Tibial artery (tissue), 4 donors: ENCODE results near the gene RAD51B.

Experiments used
- DNase-seq, 2 donors: peaks; one replicate each; pipeline ENCODE4 v3.0.0-alpha.2; 2019
- H3K27ac ChIP-seq, 2 donors: fragments of 200-600 bp; sonication (generic) in 1 of 2; 1 replicate in 1 of 2; 2 replicates in 1 of 2; pipeline ENCODE4 v1.5.1; 2018 to 2019; ENCODE audit warnings: mild to moderate bottlenecking in 1 of 2
- H3K27me3 ChIP-seq, 2 donors: fragments of 200-600 bp; sonication (generic) in 1 of 2; one replicate each; pipeline versions ENCODE4 v1.5.1 to v1.6.0; 2016 to 2019
- H3K36me3 ChIP-seq, 3 donors: fragments of 200-600 bp; sonication (generic) in 2 of 3; one replicate each; pipeline ENCODE4 v1.5.1; 2016 to 2019; ENCODE audit warnings: mild to moderate bottlenecking in 2 of 3
- H3K4me1 ChIP-seq, 4 donors: fragments of 200-600 bp; sonication (generic) in 2 of 4; 1 replicate in 3 of 4; 2 replicates in 1 of 4; pipeline ENCODE4 v1.5.1; 2016 to 2019
- H3K4me3 ChIP-seq, 2 donors: fragments of 200-600 bp; sonication (generic) in 1 of 2; 1 replicate in 1 of 2; 2 replicates in 1 of 2; pipeline ENCODE4 v1.5.1; 2018 to 2019; ENCODE audit warnings: mild to moderate bottlenecking in 2 of 2
- H3K9me3 ChIP-seq, 3 donors: fragments of 200-600 bp; sonication (generic) in 1 of 3; one replicate each; pipeline ENCODE4 v1.5.1; 2016 to 2019
- intact Hi-C: fragments of 100-400 bp; cut with DNase I; formaldehyde crosslinking; loops from one replicate; pipeline ENCODE4 v1.15.0; 2023; ENCODE audit warnings: low total_unique reads
- TF ChIP-seq, protein P1 (sequence below), 2 experiments: fragments of 200-600 bp in 1 of 2; fragments of 450-650 bp in 1 of 2; IDR thresholded peaks; one replicate each; pipeline ENCODE4 v1.5.1; 2017 to 2019; ENCODE audit warnings: antibody characterized with exemption in 2 of 2, mild to moderate bottlenecking in 1 of 2, moderate library complexity in 1 of 2

Gene RAD51B

DNA sequence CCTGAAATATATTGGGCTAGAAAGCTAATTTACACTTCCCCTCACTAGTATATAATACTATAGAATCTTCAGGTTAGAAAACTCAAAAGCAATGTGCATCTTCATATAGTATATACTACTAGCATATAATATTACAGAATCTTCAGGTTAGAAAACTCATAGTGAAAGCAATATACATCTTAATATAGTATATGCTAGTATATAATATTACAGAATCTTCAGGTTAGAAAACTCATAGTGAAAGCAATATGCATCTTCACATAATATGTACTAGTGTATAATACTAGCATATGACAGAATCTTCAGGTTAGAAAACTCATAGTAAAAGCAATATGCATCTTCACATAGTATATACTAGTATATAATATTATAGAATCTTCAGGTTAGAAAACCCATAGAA lies 643.7 kb downstream of the RAD51B start:
- TF ChIP-seq, protein P1, sequence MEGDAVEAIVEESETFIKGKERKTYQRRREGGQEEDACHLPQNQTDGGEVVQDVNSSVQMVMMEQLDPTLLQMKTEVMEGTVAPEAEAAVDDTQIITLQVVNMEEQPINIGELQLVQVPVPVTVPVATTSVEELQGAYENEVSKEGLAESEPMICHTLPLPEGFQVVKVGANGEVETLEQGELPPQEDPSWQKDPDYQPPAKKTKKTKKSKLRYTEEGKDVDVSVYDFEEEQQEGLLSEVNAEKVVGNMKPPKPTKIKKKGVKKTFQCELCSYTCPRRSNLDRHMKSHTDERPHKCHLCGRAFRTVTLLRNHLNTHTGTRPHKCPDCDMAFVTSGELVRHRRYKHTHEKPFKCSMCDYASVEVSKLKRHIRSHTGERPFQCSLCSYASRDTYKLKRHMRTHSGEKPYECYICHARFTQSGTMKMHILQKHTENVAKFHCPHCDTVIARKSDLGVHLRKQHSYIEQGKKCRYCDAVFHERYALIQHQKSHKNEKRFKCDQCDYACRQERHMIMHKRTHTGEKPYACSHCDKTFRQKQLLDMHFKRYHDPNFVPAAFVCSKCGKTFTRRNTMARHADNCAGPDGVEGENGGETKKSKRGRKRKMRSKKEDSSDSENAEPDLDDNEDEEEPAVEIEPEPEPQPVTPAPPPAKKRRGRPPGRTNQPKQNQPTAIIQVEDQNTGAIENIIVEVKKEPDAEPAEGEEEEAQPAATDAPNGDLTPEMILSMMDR (IDR thresholded peaks at IDR 0.05), result no peak
- intact Hi-C loops, result no loop called here
- H3K4me1 ChIP-seq, result peaks cover 0 to 56% (median 41%) of the 10 kb centered on the region in 4 donors
- H3K36me3 ChIP-seq, result no peaks in the 10 kb centered on the region
- no peaks in the 10 kb centered on the region for H3K27me3 ChIP-seq
- no peak for DNase-seq
- no peaks in the 10 kb centered on the region for H3K9me3 ChIP-seq
- no peak overlapping the region for H3K27ac ChIP-seq
- no peak overlapping the region for H3K4me3 ChIP-seq

DNA sequence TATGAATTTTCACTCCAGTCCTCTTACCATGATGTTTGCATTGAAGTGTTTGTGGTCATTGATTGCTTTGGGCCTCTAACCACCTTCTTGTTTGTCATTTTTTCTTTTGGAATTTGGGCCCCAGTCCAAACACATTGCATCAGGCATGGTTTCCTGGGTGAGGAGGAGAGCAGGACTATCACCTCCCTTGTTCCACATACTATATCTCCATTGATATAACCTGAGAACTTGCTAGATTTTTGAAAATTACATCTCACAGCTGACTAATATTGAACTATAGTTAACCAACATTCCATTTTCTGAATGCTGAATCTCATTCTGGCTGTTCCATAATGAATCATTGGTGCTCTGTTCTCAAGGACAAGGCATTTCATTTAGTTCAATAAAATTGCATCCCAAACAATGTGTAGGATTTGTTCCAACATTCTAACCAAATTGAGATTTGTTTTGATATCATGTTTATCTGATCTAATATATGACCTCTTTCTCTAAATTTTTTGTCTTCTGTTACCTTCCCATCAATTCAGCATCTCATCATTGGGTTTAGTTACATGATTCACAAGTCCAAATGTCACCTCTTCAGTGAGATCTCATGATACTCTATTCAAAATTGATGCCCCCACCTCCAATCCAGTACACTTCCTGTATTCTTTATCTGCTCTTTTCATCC lies 644.3 kb downstream of the RAD51B start:
- H3K36me3 ChIP-seq, result no peaks in the 10 kb centered on the region
- TF ChIP-seq, protein P1 (IDR thresholded peaks at IDR 0.05), result no peak
- no peaks in the 10 kb centered on the region for H3K9me3 ChIP-seq
- no peaks in the 10 kb centered on the region for H3K27me3 ChIP-seq
- DNase-seq, result no peak
- no peak overlapping the region for H3K27ac ChIP-seq
- intact Hi-C loops, result no loop called here
- peaks cover 0 to 51% (median 37%) of the 10 kb centered on the region in 4 donors for H3K4me1 ChIP-seq
- H3K4me3 ChIP-seq, result no peak overlapping the region

DNA sequence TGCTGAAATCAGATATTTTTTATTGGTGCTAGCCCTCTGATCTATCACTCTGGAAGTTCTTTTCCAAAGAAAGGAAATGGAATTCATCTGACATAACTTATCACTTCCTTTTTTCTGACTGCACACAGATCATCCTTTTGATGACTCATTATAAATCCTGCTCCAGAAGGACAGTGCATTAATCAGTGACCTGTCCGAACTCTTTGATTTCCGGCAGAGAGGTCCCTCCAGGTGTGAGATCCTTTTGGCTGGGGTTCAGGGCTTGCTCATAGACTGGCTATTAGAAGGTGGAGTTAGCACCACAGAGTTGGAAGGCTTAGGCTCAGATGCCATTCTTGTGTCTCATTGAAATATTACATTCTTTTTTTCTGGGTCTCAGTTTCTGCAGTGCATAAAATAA lies 645.1 kb downstream of the RAD51B start:
- Histone ChIP-seq H3K4me1 (peaks cover 0 to 42% (median 29%) of the 10 kb centered on the region in 4 donors), H3K27ac (no peak overlapping the region), H3K27me3 (no peaks in the 10 kb centered on the region), H3K9me3 (no peaks in the 10 kb centered on the region), H3K4me3 (no peak overlapping the region), H3K36me3 (no peaks in the 10 kb centered on the region)
- TF ChIP-seq, protein P1 (IDR thresholded peaks at IDR 0.05), result no peak
- intact Hi-C loops, result no loop called here
- DNase-seq, result no peak

DNA sequence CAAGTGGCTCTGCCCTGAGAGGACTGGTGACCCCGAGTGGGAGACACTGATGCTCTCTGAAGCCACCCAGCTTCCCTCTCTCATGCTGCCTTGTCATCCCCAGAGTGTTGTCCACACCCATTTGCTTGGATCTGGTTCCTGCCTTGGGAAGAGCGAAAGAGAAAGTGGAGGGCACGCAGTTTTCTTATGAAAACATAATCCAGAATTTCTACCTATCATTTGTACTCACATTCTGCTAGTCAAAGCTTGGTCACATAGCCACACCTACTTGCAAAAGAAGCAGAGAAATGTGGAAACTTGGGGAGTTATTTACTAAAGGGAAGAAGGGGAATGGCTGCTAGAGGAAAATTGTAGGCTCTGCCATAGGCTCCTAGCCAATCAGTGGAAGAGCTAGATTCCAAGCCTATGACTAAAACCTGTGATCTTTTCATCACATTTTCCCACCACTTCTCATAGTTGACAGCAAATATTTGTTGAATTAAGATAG lies 647.0 kb downstream of the RAD51B start:
- no peaks in the 10 kb centered on the region for H3K9me3 ChIP-seq
- no peak overlapping the region for H3K4me3 ChIP-seq
- intact Hi-C loops, result no loop called here
- DNase-seq, result peak in 1 of 2 donors; percentile 31
- no peaks in the 10 kb centered on the region for H3K36me3 ChIP-seq
- peak overlapping the region; percentile 50 to 58 for H3K27ac ChIP-seq
- H3K4me1 ChIP-seq, result peaks cover 0 to 25% (median 14%) of the 10 kb centered on the region in 4 donors
- no peaks in the 10 kb centered on the region for H3K27me3 ChIP-seq
- TF ChIP-seq, protein P1 (IDR thresholded peaks at IDR 0.05), result no peak

DNA sequence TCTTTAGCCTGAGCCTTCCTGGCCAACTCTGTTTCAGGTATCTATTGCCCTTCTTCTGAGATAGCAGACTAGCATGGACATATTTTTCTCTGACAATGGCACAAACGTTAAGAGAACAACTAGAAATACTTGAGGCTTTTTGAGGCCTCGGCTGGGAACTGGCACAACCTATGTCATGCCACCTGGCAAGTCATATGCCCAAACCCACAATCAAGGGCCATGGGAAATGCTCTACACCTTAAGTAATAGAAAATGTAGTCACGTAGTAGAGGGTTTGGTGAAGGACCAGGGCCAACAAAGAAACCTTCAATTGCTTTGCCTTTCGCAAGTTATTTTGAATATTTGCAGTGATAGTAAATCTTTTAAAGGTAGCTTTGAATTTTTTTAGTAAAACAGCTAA lies 647.8 kb downstream of the RAD51B start:
- Histone ChIP-seq H3K9me3 (no peaks in the 10 kb centered on the region), H3K4me1 (peaks cover 0 to 25% (median 14%) of the 10 kb centered on the region in 4 donors), H3K27ac (peak overlapping the region; percentile 50 to 58), H3K36me3 (no peaks in the 10 kb centered on the region), H3K4me3 (no peak overlapping the region), H3K27me3 (no peaks in the 10 kb centered on the region)
- no peak for DNase-seq
- TF ChIP-seq, protein P1 (IDR thresholded peaks at IDR 0.05), result no peak
- intact Hi-C loops, result no loop called here
